ENCODE measurements around the gene GRK6.
A peak's percentile ranks its signal among the peaks of the same experiment; 100 is the strongest.

Gene GRK6

DNA sequence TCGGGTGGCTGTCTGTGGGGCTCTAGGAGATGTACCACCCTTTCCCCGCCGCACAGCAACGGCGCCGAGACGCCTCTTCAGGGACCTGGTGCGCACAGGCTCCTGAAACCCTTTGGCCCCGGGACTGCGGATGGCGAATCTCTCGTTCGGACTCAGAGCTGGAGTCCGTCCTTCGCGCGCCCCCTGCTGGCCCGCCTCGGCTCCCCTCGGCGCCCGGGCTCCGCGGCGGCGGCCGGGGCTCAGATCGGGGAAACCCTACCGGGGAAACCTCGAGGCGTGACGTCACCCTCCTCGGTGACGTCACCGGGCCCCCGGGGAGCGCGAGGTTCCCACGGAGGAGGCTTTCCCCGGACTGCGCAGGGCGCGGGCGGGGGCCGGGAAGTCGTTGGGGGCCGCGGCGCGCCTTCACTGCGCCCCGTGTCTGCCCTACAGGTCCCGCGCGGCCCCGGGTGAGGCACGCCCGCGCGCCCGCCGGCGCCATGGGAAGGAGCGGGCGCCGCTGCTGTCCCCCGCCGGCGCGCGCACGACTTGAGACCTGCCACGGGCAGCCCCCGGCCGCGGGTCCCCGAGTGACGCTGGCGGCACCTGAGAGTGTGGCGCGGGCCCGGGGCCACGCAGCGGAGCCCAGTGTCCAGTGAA is 28.0 kb downstream of the GRK6 start:
- peak; percentile 86 for DNase-seq

DNA sequence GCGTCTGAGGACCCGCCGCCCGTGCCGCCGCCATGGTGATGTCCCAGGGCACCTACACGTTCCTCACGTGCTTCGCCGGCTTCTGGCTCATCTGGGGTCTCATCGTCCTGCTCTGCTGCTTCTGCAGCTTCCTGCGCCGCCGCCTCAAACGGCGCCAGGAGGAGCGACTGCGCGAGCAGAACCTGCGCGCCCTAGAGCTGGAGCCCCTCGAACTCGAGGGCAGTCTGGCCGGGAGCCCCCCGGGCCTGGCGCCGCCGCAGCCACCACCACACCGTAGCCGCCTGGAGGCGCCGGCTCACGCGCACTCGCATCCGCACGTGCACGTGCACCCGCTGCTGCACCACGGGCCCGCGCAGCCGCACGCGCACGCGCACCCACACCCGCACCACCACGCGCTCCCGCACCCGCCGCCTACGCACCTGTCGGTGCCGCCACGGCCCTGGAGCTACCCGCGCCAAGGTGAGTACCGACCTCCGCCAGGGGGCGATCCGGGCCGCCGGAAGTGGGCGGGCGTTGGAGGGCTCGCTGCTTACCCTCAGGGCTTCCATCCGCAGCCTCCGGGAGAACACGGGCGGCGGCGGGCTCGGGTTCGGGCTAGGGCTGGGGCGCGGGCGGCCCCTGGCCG is 28.7 kb downstream of the GRK6 start:
- DNase-seq: peak; percentile 63

GRCh38 chr5:177455661-177456590 is 29.4 kb downstream of the GRK6 start:
- DNase-seq: peak; percentile 85

- DNase-seq: no peak
These were observed 30.1 kb downstream of the GRK6 start for GRCh38 chr5:177456591-177456964.

DNA sequence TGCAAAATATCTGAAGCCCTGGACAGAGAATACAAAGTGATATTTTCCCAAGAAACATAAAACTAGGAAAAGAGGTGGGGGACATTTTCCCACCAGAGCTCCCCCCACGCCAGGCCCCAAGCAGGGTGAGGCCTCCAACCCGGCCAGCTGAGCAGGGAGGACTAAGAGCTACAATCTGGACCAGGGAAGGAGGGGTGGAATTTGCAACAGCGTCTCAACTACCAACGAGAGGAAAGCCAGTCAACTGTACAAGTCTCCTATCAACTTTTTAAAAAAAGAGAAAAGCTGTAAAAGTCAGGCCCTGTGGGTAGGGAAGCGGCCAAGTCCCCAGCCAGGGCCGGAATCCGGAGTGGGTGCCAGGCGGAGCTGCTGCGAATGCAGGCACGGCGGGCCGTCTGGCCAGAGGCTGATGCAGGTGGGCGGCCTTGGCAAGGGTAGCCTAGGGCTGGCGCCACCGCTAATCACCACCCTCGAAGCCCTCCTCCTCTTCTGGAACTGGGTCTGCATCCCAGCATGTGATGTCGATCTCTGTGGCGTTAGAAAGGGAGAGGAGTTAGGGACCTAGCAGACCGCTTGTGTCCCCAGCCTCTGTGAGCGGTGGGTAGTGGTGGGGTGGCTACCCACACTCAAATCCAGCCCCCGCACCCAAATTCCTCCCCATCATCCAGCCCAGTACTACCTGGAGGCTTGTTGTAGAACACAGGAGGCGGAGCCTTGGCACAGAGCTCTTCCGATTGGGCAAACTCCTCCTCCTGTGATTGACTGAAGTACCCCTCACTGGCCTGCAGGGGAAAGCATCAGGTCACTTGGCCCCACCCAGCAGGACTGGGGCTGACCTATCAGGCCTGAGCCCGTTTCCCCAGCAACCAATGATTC is 30.7 kb downstream of the GRK6 start:
- DNase-seq: peak; percentile 95

DNA sequence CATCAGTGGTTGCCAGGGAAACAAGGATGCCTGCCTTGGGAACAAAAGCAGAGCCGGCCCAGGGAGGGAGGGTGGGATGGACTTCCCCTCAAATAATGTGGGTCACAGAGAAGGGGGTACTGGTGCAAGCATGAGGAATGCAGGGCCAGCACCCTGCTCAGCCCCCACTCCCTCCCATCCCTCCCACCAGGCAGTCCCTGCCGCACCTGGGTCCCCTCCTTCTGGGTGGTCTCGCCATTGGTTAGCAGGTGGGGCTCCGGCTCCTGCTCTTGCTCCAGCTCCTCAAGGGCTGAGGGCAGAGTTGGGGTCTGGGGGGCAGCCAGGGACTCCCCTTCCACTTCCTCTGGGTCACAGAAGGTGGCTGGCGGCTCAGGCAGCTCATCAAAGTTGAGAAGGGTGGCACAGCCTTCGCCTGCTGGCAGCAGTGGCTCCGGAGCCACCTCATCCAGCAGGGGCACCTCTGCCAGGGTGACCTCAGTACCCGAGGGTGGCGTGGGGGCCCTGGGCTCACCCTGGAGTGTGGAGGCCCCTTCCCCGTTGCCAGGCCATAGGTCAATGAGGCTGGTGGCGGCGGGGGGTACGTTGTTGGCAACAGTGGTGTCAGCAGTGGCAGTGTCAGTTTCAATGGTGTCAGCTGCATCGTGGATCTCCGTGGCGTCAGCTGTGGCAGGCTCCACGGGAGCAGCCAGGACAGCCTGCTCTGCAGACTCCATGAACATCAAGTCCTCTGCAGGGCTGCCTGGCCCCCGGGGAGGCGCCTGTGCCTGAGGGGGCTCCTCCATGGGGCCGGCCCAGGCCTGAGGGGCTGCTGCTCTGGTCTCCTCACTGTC is 31.6 kb downstream of the GRK6 start:
- no peak for DNase-seq

DNA sequence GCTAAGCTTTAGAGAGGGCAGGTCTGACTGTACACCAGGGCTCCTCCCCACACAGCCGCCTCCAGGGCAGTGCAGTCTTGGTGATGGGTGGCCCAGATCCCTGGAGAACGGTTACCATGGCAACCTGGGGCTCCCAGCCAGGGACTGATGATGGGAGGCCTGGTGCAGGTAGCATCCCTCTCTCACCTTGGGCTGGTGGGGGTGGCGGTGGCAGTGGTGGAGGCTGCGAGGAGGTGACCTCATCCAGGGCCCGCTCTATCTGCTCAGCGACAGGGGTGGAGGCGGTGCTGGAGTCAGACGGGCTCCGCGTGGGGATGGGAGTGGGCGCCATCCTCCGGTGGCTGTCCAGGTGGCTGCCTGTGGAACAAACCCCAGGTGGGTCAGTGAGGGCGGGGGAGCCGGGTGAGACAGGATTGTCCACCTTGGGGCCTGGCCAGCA is 32.5 kb downstream of the GRK6 start:
- no peak for DNase-seq

DNA sequence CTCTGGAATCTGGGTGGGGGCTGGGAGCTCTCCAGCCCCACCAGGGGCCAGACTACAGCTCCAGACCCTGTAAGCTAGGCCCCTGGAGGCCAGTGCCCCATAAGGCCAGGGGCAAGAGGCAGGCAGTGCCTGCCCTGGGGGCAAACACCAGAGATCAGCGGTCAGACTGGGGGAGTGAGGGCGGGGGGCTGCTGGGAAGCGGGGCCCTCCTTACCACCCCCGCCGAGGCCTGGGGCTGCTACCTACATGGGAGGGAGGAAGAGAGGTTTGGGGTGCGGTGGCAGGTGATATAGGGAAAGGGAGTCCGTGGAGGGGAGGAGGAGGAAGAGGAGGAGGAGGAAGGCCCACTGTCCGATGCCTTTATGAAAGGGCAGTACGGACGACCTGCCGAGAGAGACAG is 32.9 kb downstream of the GRK6 start:
- DNase-seq: no peak

DNA sequence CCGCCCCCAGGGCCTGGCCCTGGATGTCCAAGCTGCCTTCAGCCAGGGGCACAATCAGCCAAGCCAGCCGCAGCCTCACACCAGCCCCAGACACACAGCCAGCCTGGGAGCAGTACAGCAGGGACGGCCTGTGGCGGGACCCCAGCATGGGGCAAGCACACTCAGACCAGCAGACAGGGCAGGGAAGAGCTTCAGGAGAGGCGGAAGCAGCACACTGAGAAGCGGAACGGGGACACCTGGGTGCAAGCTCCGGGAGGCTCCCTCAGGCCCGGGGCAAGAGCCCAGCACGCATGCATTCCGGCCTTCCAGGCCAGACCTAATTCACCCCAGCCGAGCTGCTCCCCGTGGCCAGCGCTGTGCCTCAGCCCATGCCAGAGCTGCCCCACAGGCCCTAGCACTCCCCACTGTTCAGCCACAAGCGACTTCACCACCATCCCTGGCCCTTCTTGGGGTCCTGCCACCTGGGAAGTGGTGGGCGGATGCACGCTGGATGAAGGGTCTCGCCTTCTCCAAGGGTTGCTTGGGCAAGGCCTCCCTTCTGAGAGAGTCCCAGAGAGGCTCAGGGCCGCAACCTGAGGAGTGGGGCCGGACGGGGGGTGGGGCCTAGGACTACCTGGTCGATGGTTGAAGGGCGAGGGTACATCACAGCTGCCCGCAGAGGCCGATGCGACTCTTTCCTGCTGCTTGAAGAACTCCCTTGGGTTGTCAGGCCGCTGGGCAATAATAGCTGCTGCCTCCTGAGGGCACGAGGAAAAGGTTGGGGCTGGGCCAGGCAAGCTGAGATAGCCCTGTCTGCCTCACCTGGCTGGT is 33.5 kb downstream of the GRK6 start:
- DNase-seq: no peak

DNA sequence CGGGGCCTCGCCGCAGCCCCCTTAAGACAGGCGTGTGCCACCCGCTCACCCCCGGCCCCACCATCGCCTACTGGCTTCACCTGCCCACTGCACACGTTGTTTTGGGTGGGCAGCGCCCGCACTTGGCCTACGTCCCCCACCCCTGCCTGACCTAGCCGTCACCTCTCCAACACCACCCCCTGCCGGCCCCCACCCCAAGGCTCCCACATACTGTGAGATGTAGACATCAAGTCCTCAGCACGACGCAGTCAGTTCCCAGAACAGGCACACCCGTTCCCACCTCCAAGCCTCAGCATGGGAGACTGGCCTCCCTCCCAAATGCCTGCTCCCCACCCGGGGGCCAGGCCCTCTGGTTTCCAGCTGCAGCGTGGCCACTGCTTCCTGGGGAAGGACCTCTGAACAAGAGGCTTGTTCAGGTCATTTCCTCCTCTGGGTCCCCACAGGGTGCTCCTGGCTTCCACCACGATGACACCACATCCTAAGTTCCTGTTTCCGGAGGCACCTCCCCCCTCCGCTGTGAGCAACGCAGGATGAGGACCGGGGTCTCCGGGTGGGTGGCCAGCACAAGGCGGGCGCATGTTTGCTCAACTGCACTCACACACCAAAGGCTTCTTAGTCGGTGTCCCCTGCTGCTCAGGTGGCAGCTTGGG is 35.7 kb downstream of the GRK6 start:
- no peak for DNase-seq

GRCh38 chr5:177465044-177465443 is 38.6 kb downstream of the GRK6 start:
- DNase-seq: no peak

DNA sequence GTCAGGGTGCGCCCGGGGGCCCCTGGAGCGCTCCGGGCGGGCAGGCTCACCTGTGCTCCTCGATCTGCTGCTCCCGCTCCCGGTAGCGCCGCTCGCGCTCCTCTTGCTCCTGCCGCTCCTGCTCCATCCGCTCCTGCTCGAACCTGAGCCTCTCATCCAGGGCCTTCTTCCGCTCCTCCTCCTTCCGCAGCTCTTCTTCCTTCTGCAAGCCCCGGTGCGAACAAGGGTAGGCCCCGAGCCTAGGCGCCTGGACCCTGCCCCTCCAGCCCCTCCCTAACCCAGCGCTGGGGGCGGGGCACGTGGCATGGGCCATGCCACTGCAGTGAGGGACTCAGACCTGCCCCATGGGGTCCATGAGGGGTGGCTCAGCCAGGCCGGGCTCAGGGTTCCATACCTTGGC is 40.4 kb downstream of the GRK6 start:
- DNase-seq: no peak

- no peak for DNase-seq
These were observed 41.0 kb downstream of the GRK6 start for GRCh38 chr5:177467436-177467835.

DNA sequence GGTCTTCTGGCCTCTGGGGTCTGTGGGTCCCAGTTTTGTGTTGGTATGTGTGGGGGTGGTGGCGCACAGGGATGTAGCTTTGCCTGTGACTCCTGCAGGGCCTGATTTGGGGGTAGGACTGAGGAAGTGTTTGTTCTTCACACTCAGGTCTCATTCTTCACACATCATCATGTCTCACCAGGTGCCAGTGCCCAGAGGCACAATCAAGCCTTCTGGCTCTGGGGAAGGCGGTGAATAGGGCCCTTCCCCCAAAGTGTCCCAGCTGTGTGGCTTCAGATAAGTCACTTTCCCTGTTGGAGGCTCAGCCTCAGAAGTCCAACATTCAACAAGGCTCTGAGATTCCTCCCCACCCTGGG is 41.8 kb downstream of the GRK6 start:
- no peak for DNase-seq

GRCh38 chr5:177468685-177469628 is 42.5 kb downstream of the GRK6 start:
- peak; percentile 69 for DNase-seq

- DNase-seq: no peak
These were observed 43.5 kb downstream of the GRK6 start for GRCh38 chr5:177469750-177470525.

GRCh38 chr5:177470759-177471536 is 44.5 kb downstream of the GRK6 start:
- peak; percentile 68 for DNase-seq

All from fibroblast of skin of abdomen (primary cell).